GM12872 (cell line): ENCODE data around the gene RPL38.

Experiments used
- TF ChIP-seq, protein P1 (sequence below): IDR thresholded peaks from 3 replicates; pipeline ENCODE4 v1.5.1; 2011; ENCODE audit warnings: low read depth, mild to moderate bottlenecking, low read length, moderate library complexity; ENCODE audit not compliant: insufficient read depth

The RPL38 gene

DNA sequence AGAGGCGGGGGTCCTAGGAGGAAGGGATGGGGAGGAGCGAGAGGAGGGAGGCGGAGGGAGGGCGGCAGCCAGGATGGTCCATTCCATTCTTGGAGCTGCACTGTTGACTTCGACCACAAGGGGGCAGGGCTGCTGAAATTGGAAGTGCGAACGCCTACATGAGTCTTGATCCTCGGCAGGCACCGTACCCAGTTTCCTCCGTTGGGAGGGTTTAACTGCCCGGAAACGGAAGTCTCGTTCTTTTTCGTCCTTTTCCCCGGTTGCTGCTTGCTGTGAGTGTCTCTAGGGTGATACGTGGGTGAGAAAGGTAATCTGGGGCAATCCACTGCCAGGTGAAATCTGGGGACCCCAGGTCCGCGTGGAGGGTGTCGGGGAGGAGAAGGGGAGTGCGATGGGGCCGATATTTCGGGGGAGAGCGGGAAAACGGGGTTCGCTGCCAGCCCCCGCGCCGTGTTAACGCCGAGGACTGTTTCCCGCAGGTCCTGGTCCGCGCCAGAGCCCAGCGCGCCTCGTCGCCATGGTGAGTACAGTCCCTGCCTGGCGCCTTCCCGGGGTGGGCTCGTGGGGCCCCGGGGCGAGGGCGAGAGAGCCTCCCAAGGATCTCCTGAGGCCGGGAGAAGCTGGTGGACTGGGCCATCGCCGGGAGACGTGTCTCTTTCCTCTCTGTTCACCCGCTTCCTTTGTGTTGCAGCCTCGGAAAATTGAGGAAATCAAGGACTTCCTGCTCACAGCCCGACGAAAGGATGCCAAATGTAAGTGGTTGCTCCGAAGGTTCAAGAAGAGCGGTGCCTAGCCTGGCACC is at the start of gene RPL38:
TSS of gene RPL38 (plus strand) at position 240 of the 802 bp plus-strand sequence. CDS start at position 518, 278 bp downstream.
- TF ChIP-seq, protein P1, sequence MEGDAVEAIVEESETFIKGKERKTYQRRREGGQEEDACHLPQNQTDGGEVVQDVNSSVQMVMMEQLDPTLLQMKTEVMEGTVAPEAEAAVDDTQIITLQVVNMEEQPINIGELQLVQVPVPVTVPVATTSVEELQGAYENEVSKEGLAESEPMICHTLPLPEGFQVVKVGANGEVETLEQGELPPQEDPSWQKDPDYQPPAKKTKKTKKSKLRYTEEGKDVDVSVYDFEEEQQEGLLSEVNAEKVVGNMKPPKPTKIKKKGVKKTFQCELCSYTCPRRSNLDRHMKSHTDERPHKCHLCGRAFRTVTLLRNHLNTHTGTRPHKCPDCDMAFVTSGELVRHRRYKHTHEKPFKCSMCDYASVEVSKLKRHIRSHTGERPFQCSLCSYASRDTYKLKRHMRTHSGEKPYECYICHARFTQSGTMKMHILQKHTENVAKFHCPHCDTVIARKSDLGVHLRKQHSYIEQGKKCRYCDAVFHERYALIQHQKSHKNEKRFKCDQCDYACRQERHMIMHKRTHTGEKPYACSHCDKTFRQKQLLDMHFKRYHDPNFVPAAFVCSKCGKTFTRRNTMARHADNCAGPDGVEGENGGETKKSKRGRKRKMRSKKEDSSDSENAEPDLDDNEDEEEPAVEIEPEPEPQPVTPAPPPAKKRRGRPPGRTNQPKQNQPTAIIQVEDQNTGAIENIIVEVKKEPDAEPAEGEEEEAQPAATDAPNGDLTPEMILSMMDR: peak; percentile 99

DNA sequence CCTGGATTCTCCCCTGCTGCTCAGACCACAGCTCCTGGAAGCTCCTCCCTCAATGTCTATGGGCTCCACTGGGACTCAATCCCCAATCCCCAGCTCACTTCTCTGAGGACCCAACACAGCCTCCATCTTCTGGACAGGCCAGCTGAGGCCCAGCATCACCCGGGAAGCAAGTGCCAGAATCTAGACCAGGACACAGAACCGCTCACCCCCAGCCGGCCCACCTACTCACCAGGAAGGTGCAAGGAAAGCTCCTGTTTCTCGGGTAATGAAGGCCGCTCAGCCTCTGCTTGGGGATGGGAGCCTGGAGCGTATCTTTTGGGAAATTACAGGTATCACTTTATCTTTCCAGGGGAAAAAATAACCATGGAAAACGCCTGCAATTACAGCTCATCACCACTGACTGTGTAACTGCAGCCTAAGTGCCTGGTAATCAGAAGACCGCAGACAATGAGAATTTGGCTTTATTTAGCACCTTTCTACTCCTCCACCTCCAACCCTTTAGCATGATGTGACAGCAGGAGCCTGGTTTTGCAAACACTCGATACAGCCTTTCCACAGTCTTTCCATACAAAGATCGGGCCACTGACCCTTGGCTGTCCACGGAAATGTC is 49.6 kb upstream of the RPL38 start:
- TF ChIP-seq, protein P1: no peak

DNA sequence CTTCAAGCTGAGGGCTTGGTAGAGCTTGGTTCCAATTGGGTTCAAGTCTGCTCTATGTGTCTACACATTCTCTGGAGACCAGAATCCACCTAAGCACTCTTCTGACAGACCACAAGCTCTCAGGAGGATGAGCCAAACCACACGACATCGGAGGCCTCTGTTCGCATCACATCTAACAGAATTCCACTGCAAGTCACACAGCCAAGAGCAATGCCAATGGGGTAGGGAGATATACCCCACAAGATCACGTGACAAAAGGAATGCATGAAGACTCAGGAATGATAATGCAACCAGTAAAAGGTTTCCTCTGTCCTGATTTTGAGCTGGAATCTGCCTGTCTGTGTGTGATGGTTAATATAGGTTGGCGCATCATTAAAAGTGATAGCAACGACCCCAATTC is 46.6 kb upstream of the RPL38 start:
- TF ChIP-seq, protein P1: no peak

DNA sequence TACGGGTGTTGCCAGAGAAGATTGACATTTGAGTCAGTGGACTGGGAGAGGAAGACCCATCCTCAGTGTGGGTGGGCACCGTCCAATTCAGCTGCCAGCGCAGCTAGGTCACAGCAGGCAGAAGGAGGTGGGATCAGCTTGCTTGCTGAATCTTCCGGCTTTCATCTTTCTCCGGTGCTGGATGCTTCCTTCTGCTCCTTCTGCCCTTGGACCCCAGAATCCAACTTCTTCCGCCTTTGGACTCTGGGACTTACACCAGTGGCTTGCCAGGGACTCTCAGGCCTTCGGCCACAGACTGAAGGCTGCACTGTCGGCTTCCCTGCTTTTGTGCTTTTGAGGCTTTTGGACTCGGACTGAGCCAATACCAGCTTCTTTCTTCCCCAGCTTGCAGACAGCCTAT is 46.1 kb upstream of the RPL38 start:
- TF ChIP-seq, protein P1: no peak

DNA sequence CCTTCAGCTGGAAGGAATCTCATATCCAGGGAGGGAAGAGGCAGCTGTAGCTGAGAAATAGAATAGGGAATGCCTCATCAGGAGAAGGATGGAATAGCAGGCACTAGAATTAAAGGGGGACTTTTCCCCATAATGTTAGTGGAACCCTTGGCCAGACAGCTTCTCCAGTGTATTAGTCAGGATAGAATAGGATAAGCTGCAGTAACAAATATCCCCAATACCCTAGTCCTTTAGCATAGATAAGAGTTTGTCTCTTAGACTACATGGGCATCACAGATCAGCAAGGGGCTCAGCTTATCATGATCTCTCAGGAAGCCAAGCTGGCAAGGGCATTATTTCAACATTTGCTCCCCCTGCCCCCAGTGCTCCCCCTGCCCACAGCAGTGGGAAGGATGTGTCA is 44.7 kb upstream of the RPL38 start:
- TF ChIP-seq, protein P1: no peak

DNA sequence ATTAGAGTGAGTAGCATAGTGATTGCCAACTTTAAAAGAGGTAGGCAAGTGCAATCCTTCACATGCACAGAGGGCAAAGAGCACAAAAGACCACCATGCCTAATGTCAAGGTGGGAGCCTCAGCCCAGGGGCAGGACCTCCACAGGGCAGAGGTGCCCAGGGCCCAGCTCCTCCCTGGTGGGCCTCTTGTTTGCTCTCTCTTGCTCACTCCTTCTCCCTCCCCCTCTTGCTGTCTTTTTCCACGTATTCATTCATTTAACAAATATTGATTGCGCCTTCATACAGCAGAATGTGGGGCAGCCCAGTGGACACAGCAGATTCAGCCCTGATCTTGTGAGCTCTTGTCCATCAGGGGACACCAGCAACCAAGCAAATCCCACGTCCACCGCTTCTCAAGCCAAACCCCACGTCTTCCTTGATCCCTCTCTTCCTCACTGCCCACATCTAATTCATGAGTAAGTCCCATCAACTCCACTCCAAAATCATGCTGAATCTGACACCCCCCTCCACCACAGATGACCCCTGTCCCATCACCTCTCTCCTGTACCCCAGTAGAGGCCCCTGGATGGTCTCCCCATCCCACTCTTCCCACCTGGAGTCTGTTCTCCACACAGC is 44.1 kb upstream of the RPL38 start:
- TF ChIP-seq, protein P1: no peak
